Measurements from ENCODE around the gene CCL19. TPM values are rescaled to one million over a fixed set of nuclear protein-coding genes. Genes with fewer than 3 reads are reported as not detected.
"Not testable (repeated sequence)": the region's sequence is repeated elsewhere in the genome, so short reads cannot be mapped to it uniquely, and the experiment has no call there.

Gene CCL19
- total RNA-seq = under 1 TPM in 2 of 4 donors, not detected in 2; 0.57 to 0.71 TPM

DNA sequence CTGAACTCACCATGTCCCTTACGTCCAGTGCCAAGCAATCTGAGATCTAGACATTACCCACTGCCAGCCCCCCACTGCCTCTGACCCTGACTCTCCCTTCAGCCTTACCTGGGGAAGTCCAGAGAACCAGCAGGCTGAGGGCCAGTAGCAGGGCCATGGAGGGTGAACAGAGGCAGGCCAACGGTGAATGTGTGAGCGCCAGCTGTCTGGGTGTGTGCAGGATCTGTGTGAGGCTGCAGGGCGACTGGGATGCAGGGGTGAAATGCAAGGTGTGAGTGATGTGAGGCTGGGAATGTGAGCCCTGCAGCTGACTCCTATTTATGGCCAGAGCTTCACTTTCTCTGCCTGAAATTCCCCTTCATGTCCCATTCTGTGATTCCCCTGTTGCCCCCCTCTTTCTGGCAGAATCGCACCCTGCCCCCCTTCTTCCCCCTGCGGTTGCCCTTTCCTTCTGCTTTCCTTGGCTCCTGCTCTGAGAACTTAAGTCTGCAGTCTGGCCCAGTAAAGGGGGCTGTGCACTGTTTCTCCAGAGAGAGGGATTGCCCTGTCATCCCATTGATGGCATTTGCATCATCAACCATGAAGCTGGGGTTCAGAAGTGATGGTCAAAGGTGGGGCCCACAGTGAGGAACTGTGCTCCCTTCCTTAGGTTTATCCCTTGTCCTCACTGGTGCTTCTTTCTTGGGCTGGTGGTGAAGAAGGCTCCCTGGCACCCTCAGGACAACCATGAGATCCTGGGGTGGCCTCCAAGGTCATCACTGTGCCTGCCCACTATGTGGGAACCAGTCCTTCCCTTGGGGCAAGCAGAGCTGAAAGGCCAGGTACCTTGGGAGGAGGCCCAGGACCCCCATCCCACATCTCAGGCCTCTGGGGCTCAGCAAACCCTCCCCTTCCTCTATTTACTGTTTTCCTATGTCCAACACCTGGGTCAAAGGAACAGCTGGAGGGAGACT, at the start of gene CCL19:
CCL19 (minus strand) TSS at position 294 of the 953 bp plus-strand sequence; CDS start at position 157, 137 bp downstream.
- DNase-seq (ENCODE audit: extremely low spot score) = no peak
- no peaks in the 10 kb centered on the region for H3K9me3 ChIP-seq
- TF ChIP-seq EP300 (IDR thresholded peaks at IDR 0.05) = no peak
- TF ChIP-seq POLR2A (IDR thresholded peaks at IDR 0.05; ENCODE audit: low read depth) = no peak
- no peak for TF ChIP-seq CTCF (IDR thresholded peaks at IDR 0.05)
- no peak for TF ChIP-seq POLR2AphosphoS5 (IDR thresholded peaks at IDR 0.05)
- no peaks in the 10 kb centered on the region for H3K27me3 ChIP-seq
- H3K36me3 ChIP-seq = no peaks in the 10 kb centered on the region
- H3K4me3 ChIP-seq = no peak within 1 kb of the TSS
- 39% methylated on average over 5 of the region's 6 CpGs for WGBS
- no peak within 1 kb of the TSS for H3K27ac ChIP-seq (replicated peaks in 1 of 4)
- H3K4me1 ChIP-seq = peaks cover 0 to 13% (median 0%) of the 10 kb centered on the region in 4 donors
- intact Hi-C loops (cut with DNase I) = no loop called here

- intact Hi-C loops (cut with DNase I) = not testable (repeated sequence)
These were observed 49.1 kb upstream of the CCL19 start for GRCh38 chr9:34740176-34740575.

GRCh38 chr9:34737677-34738260, 46.7 kb upstream of the CCL19 start:
- Histone ChIP-seq H3K9me3 (no peaks in the 10 kb centered on the region), H3K27me3 (no peaks in the 10 kb centered on the region), H3K4me3 (no peak overlapping the region), H3K4me1 (no peaks in the 10 kb centered on the region), H3K27ac (replicated peaks in 1 of 4) (no peak overlapping the region), H3K36me3 (no peaks in the 10 kb centered on the region)
- no peak for DNase-seq (ENCODE audit: extremely low spot score)
- WGBS = 48% methylated on average over 6 of the region's 6 CpGs
- intact Hi-C loops (cut with DNase I) = no loop called here
- TF ChIP-seq CTCF (IDR thresholded peaks at IDR 0.05) = no peak
- TF ChIP-seq POLR2AphosphoS5 (IDR thresholded peaks at IDR 0.05) = no peak
- TF ChIP-seq POLR2A (IDR thresholded peaks at IDR 0.05; ENCODE audit: low read depth) = no peak

More at GRCh38 chr9:34740176-34740575, 49.1 kb upstream of the CCL19 start:
- not testable (repeated sequence) for DNase-seq (ENCODE audit: extremely low spot score); H3K4me3 ChIP-seq; H3K4me1 ChIP-seq; H3K36me3 ChIP-seq; H3K27me3 ChIP-seq; H3K9me3 ChIP-seq; H3K27ac ChIP-seq (replicated peaks in 1 of 4)
- 95% methylated on average over 21 of the region's 27 CpGs for WGBS

DNA sequence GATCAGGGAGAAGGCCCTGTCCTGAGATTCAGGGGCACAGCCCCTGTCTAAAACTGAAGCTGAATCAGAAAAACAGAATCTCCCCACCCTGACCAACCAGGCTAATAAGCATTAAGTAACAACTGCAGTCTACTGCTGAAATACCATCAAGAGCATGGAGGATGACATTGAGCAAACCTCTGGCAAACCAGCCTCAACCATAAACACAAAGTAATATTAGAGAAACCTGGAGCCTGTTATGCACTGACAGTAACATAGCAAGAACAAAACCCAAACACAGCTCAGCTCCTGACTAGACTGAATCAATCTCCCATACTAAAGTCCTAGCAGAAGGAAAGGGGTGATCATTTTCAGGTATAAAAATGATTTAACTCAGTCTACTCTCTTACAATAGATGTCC, 43.6 kb upstream of the CCL19 start:
- intact Hi-C loops (cut with DNase I) = no loop called here
- DNase-seq (ENCODE audit: extremely low spot score) = no peak
- no peak overlapping the region for H3K27ac ChIP-seq (replicated peaks in 1 of 4)
- H3K27me3 ChIP-seq = no peaks in the 10 kb centered on the region
- H3K4me3 ChIP-seq = no peak overlapping the region
- TF ChIP-seq CTCF (IDR thresholded peaks at IDR 0.05) (no peak), EP300 (IDR thresholded peaks at IDR 0.05) (no peak), POLR2AphosphoS5 (IDR thresholded peaks at IDR 0.05) (no peak), POLR2A (IDR thresholded peaks at IDR 0.05; ENCODE audit: low read depth) (no peak)
- H3K4me1 ChIP-seq = no peaks in the 10 kb centered on the region
- H3K9me3 ChIP-seq = no peaks in the 10 kb centered on the region
- no peaks in the 10 kb centered on the region for H3K36me3 ChIP-seq

GRCh38 chr9:34732886-34733285, 41.8 kb upstream of the CCL19 start:
- intact Hi-C loops (cut with DNase I) = no loop called here
- no peak for DNase-seq (ENCODE audit: extremely low spot score)
- no peak overlapping the region for H3K27ac ChIP-seq (replicated peaks in 1 of 4)
- TF ChIP-seq CTCF (IDR thresholded peaks at IDR 0.05) (no peak), EP300 (IDR thresholded peaks at IDR 0.05) (no peak), POLR2AphosphoS5 (IDR thresholded peaks at IDR 0.05) (no peak), POLR2A (IDR thresholded peaks at IDR 0.05; ENCODE audit: low read depth) (no peak)
- no peak overlapping the region for H3K4me3 ChIP-seq
- H3K27me3 ChIP-seq = no peaks in the 10 kb centered on the region
- H3K4me1 ChIP-seq = no peaks in the 10 kb centered on the region
- no peaks in the 10 kb centered on the region for H3K36me3 ChIP-seq
- 93% methylated on average over 2 of the region's 2 CpGs for WGBS
- H3K9me3 ChIP-seq = no peaks in the 10 kb centered on the region

Measured in esophagus muscularis mucosa (tissue), 4 donors.